ENCODE results near the gene IMPA2. TPM values are rescaled to one million over a fixed set of nuclear protein-coding genes. Genes with fewer than 3 reads are reported as not detected.
"Not testable (repeated sequence)": the region's sequence is repeated elsewhere in the genome, so short reads cannot be mapped to it uniquely, and the experiment has no call there.

IMPA2 gene
- 83.7 TPM for total RNA-seq

- DNase-seq (ENCODE audit: low read depth in 2 of 3, low spot score in 2 of 3): no peak
These were observed at the start of gene IMPA2 for GRCh38 chr18:11981192-11981542. IMPA2 (plus strand) TSS chr18:11981507; CDS start chr18:11981670, 163 bp downstream.

DNA sequence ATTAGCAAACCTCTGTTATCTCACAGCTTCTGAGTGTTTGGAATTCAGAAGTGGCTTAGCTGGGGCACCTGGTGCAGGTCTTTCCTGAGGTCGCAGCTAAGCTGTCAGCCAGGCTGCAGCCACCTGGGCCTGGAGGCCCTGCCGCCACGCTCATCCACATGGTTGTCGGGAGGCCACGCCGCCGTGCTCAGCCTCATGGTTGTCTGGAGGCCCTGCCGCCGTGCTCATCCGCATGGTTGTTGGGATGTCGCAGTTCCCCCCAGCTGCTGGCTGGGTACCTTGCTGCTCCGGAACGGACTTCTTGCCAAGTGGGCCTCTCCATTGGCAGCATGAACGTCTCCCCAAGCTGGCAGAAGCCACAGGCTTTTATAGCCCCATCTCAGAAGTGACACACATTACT is 48.9 kb upstream of the IMPA2 start:
- no peak for DNase-seq (ENCODE audit: low read depth in 2 of 3, low spot score in 2 of 3)

DNA sequence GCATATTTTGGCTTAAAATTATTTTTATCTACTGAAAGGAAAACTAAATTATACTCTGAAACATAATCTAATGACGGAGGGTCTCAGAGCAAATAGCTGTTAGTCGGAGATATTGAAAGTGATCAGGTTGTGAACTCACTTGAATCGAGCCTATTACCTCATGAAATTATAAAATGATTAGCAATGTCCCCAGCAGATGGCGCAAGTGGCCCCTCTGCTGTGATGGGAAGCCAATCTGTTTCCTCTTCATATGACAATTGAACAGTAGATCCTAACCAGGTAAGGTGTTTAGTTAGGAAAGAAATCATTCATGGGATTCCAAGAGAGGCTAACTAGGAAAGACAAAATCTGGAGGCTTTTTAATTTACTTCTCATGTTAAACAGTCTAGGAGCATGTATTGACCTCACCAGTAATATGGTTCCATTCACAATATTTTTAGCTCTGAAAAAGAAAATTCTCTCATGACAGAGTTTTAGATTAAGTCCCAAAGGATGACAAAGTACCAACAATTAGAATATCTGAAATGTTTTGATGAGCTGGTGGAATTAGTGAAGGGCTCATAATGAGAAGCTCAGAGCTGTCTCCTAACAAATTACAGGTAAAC is 43.3 kb upstream of the IMPA2 start:
- peak; percentile 55 to 81 (median 59) for DNase-seq (ENCODE audit: low read depth in 2 of 3, low spot score in 2 of 3)

- no peak for DNase-seq (ENCODE audit: low read depth in 2 of 3, low spot score in 2 of 3)
These were observed 40.4 kb upstream of the IMPA2 start for GRCh38 chr18:11940956-11941355.

DNA sequence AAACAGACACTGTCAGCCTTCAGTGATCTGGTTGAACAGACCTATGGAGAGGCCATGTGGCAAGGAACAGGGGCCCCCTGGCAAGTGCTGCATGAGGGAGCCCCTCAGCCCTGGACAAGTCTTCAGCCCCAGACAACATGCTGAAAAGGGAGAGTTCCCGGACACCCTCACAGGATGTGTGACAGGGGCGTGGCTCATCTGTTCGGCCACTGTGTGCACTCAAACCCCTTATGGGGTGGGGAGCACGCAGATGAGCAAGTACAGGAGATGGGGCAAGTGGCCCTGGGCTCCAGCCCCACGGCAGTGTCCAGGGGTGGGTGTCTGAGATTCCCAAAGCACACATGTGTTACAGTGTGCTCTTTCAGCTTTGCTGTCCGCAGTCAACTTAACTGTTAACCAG is 37.8 kb upstream of the IMPA2 start:
- no peak for DNase-seq (ENCODE audit: low read depth in 2 of 3, low spot score in 2 of 3)

DNA sequence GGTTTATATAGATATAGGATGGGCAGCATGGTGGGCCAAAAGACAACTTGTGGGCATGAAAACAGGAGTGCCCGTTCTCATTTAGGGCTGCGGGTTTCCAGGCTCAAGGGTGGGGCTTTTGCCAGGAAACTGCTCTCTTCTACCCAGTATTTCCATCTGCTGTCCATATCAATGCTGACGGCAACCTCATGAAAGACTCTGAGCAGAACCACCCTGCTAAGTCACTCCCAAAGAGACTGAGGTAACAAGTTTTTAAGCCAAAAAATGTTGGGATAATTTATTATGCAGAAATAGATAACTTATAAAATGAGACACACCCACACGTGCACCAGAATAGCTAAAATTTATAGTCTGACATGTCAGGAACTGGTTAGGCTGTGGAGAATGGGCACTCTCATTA is 37.1 kb upstream of the IMPA2 start:
- DNase-seq (ENCODE audit: low read depth in 2 of 3, low spot score in 2 of 3): no peak

DNA sequence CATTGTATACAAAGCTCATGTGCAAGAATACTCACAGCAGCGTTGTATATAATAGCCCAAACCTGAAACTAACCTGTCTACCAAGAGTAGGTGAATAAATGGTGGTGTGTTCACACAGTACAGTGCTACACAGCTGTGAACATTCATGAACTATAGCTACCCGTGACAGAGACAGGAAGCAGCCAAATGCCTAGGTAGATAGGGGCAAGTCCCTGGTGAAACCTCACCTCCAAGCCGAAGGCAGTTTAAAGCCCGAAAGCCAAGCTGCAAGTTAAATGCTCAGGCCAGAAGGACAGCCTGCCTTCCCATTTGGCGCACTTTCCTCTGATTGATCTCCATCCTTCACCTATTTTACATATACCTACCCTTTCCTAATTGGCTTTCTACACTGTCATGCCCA is 36.5 kb upstream of the IMPA2 start:
- DNase-seq (ENCODE audit: low read depth in 2 of 3, low spot score in 2 of 3): no peak

DNA sequence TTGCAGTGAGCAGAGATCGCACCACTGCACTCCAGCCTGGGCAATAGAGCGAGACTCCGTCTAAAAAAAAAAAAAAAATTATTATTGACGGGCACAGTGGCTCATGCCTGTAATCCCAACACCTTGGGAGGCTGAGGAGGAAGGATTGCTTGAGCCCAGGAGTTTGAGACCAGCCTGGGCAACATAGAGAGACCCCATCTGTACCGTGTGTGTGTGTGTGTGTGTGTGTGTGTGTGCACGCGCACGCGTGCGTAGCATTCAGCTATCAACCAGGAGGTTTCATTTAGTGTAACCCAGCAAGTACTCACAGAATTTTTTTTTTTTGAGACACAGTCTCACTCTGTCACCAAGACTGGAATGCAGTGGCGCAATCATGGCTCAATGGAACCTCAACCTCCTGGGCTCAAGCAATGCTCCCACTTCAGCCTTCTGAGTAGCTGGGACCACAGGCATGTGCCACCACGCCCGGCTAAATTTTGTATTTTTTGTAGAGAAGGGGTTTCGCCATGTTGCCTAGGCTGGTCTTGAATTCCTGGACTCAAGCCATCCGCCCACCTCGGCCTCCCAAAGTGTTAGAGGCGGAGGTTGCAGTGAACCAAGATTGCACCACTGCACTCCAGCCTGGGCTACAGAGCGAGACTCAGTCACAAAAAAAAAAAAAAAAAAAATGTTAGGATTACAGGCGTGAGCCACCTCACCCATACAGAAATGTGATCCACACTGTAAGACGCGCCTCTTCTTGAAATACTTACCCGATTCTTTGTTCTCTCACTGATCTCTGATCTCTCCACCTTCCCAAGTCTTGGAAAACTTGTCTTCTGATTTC is 35.3 kb upstream of the IMPA2 start:
- DNase-seq (ENCODE audit: low read depth in 2 of 3, low spot score in 2 of 3): not testable (repeated sequence)

- peak in 1 of 3 donors; percentile 43 for DNase-seq (ENCODE audit: low read depth in 2 of 3, low spot score in 2 of 3)
These were observed 34.6 kb upstream of the IMPA2 start for GRCh38 chr18:11946756-11947155.

- peak; percentile 4 to 97 (median 95) for DNase-seq (ENCODE audit: low read depth in 2 of 3, low spot score in 2 of 3)
These were observed 33.8 kb upstream of the IMPA2 start for GRCh38 chr18:11947214-11948191.

- DNase-seq (ENCODE audit: low read depth in 2 of 3, low spot score in 2 of 3): no peak
These were observed 32.3 kb upstream of the IMPA2 start for GRCh38 chr18:11948852-11949523.

GRCh38 chr18:11950824-11951223 is 30.5 kb upstream of the IMPA2 start:
- no peak for DNase-seq (ENCODE audit: low read depth in 2 of 3, low spot score in 2 of 3)

GRCh38 chr18:11951390-11951851 is 29.9 kb upstream of the IMPA2 start:
- no peak for DNase-seq (ENCODE audit: low read depth in 2 of 3, low spot score in 2 of 3)

DNA sequence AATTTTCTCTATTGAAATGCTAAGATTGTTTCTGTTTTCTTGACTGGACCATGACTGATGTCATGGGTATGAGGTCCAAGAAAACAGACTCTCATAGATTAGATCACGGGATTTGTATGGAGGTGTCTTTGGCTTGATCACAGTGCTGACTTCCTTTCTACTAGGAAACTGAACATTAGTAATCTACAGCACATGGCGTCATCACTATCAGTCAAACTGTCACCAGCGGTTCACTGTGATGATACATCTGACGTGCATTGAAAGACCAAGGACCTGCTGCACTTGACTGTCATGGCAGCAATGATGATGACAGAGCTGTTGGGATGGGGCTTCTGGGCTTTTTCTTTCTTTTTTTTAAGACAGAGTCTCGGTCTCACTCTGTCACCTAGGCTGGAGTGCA is 28.2 kb upstream of the IMPA2 start:
- no peak for DNase-seq (ENCODE audit: low read depth in 2 of 3, low spot score in 2 of 3)

- DNase-seq (ENCODE audit: low read depth in 2 of 3, low spot score in 2 of 3): peak in 2 of 3 donors; percentile 56 to 65
These were observed 25.9 kb upstream of the IMPA2 start for GRCh38 chr18:11955239-11956029.

GRCh38 chr18:11956371-11957308 is 24.7 kb upstream of the IMPA2 start:
- no peak for DNase-seq (ENCODE audit: low read depth in 2 of 3, low spot score in 2 of 3)

DNA sequence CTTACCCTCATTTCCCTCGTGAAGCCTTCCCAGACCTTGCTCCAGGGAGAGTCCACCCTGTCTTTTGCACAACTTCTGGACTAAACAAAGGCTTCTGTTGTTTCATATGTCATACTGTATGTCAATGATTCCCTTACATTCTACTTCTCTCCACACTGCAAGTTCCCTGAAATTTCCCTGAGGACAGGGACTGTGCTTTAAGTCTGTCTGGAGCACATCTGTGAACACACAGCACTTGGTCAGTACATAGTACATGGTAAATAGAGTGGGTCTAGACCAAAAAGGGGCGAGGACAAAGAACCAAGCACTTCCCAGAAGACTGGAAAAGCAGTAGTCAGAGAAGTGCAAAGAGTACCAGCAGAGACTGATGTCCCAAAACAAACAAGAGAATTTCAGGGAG is 23.7 kb upstream of the IMPA2 start:
- DNase-seq (ENCODE audit: low read depth in 2 of 3, low spot score in 2 of 3): no peak

- not testable (repeated sequence) for DNase-seq (ENCODE audit: low read depth in 2 of 3, low spot score in 2 of 3)
These were observed 21.7 kb upstream of the IMPA2 start for GRCh38 chr18:11959651-11960050.
